GM21723 (cell line): ENCODE data around the gene FHAD1.

Source experiments
- ATAC-seq: cut with Tn5 transposase; IDR thresholded peaks from one replicate; pipeline ENCODE4 v1.9.1; 2021; ENCODE audit warnings: mild to moderate bottlenecking, moderate library complexity; ENCODE audit not compliant: unreplicated experiment

Gene FHAD1

GRCh38 chr1:15343729-15344128 lies 96.7 kb downstream of the FHAD1 start:
- ATAC-seq: no peak

- ATAC-seq: no peak
Observed at GRCh38 chr1:15344380-15344779, 97.4 kb downstream of the FHAD1 start.

- no peak for ATAC-seq
Observed at GRCh38 chr1:15344800-15345704, 98.0 kb downstream of the FHAD1 start.

DNA sequence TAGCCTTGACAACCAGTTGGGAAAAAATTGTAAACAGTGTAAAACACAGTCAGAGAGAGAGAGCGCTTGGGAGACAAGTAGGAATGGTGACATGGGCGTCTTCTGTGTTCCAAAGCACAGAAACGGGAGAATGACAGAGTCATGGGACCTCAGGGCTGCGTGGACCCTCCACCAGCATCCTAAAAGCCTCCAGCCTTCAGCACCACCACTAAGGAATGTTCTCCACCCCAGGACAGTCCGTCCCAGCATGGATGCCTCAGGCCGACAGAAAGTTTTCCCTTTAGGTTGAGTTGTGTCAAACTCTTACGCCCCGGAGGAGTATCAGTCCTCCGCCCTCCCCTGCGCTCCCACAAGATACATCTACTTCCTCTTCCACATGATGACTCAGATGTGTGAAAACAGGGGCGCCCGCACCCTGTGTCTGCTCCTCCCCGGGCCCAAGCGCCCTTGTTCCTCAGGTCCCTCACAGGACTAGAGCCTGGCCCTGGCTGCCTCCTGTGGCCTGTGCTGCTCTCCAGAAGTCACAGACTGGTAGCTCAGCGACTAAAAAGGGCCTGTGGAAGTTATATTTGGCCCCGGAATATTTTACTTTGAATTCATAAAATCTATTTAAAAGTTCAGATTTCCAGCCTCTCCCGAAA lies 98.8 kb downstream of the FHAD1 start:
- peak; percentile 79 for ATAC-seq

- ATAC-seq: no peak
Observed at GRCh38 chr1:15346346-15347030, 99.5 kb downstream of the FHAD1 start.

DNA sequence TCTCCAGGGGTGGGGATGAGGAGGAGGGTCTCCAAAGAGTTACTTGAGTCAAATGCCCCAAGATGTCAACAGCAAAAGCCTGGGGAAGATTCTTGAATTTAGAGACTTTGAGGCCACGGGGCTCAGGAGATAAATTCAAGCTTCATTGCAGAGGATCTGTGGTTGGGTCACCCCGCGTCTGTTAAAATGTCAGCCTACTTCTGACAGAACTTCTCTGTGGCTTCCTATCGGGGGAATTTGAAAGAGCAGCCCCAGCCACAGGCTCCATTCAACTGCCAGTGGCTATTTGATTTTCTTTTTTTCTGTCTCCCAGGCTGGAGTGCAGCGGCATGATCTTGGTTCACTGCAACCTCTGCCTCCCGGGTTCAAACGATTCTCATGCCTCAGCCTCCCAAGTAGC lies 100.2 kb downstream of the FHAD1 start:
- ATAC-seq: no peak

- ATAC-seq: no peak
Observed at GRCh38 chr1:15348648-15349047, 101.6 kb downstream of the FHAD1 start.

GRCh38 chr1:15349133-15349532 lies 102.1 kb downstream of the FHAD1 start:
- ATAC-seq: no peak

- ATAC-seq: no peak
Observed at GRCh38 chr1:15350151-15350550, 103.1 kb downstream of the FHAD1 start.

- ATAC-seq: no peak
Observed at GRCh38 chr1:15350551-15351200, 103.7 kb downstream of the FHAD1 start.

GRCh38 chr1:15351310-15351709 lies 104.3 kb downstream of the FHAD1 start:
- ATAC-seq: no peak

DNA sequence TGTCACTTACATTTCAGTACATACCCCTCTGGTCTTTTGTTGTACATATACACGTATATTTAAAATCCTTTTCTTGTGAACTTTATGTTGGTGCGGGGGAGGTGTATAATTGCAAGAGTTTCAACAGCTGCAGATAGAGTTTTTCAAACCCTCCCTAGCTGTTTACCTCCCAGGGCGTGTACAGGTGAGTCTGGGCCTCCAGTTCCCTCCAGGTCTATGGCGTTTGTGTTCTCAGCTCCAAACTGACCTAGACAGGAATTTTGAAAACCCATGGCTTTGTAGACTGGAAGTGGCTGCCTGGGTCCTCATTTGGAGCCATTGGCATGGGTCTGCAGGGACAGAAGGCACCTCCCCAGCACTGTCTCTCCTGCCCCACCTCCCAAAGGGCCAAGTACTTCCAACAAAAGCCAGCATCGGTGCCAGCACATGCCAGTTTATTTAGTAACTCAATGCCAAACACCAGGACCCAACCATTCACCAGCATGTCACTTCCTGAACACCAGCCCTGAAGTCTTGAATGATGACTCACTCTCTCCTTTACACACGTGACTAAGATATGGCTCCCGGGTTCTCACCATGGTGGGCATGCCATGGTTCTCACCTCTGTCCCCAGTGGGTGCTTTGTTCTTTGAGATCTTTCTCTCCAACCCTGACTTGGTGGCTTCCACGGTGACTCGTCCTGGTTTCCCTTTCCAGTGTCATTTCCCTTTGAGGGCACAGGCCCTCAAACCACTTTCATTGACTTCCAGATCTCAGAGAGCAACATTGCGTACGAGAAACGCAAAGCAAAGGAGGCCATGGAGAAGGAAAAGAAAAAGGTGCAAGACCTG lies 105.3 kb downstream of the FHAD1 start:
- ATAC-seq: no peak

DNA sequence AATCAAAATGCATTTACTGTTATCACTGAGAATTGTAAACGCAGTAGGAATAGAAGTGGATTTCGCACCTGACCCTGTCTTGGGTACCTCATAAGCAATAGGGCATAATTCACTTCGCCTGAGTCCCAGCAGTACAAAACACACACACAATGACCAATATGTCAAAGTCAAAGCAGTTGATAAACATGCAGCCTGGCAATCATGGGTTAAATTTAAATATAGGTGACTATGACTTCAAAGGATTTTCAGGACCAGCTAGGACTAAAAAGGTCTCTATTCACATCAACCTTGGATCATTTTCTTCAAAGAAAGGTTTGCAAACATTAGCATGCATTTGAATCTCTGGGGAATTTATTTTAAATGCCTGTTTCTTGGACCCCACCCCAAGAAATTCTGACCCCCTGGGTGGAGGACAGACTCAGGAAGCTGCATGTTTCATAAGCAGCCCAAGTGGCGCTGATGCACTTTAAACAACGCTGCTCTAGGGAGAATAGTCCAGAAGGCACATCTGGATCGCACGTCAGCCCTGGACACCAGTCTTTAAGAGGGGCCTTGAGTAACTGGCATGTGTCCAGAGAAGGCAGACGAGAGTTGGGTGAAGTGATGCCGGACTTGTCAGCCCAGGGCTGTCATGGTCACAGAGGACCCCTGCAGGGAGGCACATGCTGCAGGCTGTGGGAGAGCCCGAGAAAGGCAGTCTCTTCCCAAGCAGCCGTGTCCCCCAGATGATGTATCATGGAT lies 107.0 kb downstream of the FHAD1 start:
- no peak for ATAC-seq

DNA sequence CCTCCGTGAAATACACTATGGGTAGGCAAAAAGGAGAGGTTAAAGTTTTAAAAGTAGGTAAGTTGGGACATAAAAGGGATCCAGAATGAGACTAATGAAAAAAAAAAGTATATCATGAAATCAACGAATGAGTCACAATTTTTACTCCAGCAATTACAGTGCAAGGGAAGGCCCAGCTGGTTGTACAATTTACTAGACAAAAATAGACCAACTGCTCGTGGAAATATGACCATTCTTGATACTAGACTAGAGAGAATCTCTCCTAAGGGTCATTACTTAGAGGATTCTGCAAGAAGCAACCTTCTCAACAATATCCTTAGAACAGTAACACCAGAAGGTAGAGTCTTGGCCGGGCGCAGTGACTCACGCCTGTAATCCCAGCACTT lies 107.5 kb downstream of the FHAD1 start:
- ATAC-seq: no peak

DNA sequence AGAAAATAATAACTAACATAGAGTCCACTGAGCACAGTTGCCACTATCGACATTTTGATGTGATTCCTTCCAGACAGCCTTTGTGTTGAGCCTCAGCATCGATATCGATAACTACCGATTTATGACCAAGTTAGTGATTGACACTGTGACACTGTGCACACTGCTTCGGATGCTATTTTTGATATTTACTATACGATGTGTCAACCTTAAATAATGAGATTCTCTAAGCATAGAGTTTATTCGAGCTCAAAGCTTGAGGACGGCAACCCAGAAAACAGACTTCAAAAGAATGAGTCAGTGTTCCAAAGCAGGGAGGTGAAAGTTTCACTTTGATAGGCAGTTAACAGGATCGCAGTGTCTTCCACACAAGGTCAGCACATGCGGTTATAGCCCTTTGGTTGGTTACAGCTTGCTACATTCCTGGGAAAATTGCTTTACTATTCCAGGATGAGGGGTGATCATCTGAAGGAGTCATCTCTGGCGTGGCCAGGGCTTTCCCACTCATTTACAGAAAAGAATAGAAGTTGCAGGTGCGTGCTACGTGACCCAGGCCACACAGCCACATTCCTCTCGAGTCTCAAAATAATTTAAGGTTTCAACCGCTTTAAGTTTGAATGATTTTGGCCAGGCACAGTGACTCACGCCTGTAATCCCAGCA lies 109.1 kb downstream of the FHAD1 start:
- no peak for ATAC-seq

GRCh38 chr1:15357612-15358207 lies 110.7 kb downstream of the FHAD1 start:
- ATAC-seq: no peak

GRCh38 chr1:15358565-15359133 lies 111.6 kb downstream of the FHAD1 start:
- no peak for ATAC-seq

- no peak for ATAC-seq
Observed at GRCh38 chr1:15360700-15361099, 113.7 kb downstream of the FHAD1 start.
